Right lobe of liver (tissue), 4 donors: ENCODE data around the gene TRIO.

Experiments used
- CTCF ChIP-seq, 4 donors: fragments of 200-600 bp in 3 of 4; fragments of 450-650 bp in 1 of 4; IDR thresholded peaks; one replicate each; pipeline versions ENCODE4 v1.5.1 to v1.8.0; 2016 to 2022; ENCODE audit warnings: antibody characterized with exemption in 4 of 4, mild to moderate bottlenecking in 2 of 4
- POLR2A ChIP-seq: fragments of 450-650 bp; IDR thresholded peaks from one replicate; pipeline ENCODE4 v1.6.1; 2017; ENCODE audit warnings: antibody characterized with exemption, mild to moderate bottlenecking
- donor health status: DM: no; HTN: no; CAD: no.
- donor health status: DM: no; HTN: no; CAD: no.
- donor health status: DM: no; HTN: yes; CAD: no.

DNA sequence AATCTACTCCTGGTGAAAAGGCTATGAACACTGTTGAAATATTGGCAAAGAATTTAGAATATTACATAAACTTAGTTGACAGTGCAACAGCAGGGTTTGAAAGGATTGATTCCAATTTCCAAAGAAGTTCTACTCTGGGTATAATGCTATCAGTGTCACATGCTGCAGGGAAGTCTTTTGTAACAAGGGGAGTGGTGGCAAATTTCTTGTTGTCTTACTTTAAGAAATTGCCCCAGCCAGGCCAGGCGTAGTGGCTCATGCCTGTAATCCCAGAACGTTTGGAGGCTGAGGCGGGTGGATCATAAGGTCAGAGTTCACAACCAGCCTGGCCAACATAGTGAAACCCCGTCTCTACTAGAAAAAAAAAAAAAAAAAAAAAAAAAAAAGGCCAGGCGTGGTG, 352.2 kb downstream of the TRIO start:
- TF ChIP-seq CTCF (IDR thresholded peaks at IDR 0.05) (no peak), POLR2A (no peak)
